RPMI7951 (cell line): Measurements from ENCODE around the gene PTPRM. TPM values are rescaled to one million over a fixed set of nuclear protein-coding genes. Genes with fewer than 3 reads are reported as not detected.
"Not testable (repeated sequence)": the region's sequence is repeated elsewhere in the genome, so short reads cannot be mapped to it uniquely, and the experiment has no call there.

ENCODE experiments used
- DNase-seq: peaks from one replicate; pipeline ENCODE4 v3.0.0-alpha.2; 2012; ENCODE audit warnings: low read depth
- total RNA-seq: library from RNA; depleted of rRNA; stranded (reverse); fragments of >200 nt; shearing (Covaris generic); gene quantifications from 2 replicates; pipeline ENCODE4 v1.2.3, GENCODE V29; 2014

PTPRM gene
- total RNA-seq, 1 experiment from 2014 or later, result 51.8 TPM

DNA sequence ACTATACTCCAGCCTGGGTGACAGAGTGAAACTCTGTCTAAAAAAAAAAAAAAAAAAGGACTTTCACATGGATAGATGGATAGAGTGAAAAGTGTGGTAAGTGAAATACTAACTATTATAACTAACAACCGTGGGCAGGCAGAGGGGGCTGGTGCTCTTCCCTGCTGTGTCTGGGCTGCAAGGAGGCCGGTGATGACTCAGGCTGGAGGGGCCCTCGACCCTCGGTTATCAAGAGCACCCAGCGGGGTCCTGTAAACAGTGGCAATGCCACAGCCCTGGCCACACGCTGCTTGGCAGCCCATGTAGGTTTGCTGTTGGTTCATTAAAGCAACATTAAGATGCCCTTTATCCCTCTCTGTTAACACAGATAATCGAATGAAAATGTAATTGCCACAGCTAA, 857.4 kb downstream of the PTPRM start:
- peak; percentile 18 for DNase-seq

DNA sequence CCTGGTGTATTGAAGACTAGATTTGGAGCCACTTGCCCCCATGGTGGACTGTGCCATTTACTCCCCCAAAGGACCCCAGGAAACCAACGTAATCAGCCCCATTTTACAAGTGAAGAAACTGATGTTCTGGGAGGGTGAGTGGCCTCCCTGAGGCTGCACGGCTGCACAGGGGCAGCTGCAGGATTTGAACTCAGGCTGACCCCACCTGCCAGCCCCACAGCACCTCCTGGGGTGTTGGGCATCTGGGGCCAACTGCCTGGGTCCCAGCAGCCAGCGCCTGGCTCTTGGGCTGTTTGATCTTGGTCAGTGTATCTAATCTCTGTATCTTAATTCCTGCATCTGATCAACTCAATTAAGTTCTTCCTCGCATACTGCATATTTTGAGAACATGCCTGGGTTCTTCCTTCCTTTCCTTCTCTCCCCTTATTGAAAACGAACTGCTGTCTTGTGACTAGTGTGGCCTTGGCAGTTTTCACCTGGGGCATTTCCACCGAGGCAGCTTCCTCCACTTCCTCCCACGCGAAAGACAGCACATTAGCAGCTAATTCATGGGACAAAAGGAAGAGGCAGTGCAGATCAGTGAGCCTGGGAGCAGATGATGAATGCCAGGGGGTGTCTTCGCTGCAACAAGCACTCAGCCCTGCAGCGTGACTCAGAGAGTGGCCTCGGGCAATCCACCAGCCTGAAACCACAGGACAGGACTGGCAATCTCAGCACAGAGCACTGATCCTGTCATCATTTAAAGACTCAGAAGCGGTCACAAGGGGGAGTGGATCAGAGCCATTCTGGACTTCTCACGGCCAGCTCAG, 858.0 kb downstream of the PTPRM start:
- DNase-seq, result peak; percentile 96

DNA sequence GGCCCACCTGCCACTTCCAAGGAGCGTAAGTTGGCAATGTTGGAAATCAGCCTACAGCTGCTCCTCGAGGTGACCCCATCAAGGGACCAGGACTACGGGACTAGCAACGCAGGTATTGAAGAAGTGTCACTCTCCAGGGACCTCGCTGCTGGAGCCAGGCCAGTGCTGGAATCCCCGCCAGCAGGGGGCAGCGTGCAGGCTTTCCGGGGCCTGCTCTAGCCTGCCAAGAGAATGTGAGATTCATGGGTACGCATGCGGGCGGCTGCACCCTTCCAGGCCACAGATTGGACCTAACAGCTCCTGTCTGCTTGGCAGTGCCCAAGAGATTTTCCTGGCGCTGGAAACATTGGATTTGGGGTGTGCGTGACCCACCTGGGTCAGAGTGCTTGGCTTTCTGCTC, 859.3 kb downstream of the PTPRM start:
- DNase-seq, result no peak

DNA sequence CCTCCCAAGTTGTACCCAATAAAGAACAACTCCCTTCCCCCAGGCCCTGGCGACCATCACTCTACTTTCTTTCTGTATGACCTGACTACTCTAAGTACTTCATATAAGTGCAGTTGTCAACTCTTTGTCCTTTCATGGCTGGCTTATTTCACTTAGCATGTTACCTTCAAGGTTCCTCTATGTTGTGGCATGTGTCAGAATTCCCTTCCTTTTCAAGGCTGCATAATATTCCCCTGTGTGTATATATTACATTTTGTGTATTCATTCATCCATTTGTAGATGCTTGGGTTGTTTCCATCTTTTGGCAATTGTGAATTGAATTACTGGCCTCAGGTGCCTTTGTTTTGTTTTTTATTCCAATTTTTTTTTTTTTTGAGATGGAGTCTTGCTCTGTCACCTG, 860.2 kb downstream of the PTPRM start:
- DNase-seq, result no peak

DNA sequence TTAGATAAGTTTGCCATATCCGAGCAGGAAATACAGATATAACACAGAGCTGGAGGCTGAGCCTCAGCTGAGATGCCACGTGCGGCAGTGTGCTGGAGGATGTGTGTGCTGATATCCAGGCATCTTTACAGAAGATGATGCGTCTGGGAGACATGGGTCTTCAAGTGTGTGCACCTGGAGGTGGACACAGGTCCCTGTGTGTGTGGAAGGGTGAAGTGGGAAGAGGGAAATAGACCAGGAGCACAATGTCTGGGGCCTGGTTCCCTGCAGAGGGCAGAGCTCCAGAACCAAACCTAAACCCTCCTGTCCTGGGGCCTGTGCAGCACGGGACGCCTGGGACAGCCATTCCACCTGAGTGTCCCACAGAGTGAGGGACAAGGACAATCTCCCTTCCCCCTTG, 861.8 kb downstream of the PTPRM start:
- no peak for DNase-seq

DNA sequence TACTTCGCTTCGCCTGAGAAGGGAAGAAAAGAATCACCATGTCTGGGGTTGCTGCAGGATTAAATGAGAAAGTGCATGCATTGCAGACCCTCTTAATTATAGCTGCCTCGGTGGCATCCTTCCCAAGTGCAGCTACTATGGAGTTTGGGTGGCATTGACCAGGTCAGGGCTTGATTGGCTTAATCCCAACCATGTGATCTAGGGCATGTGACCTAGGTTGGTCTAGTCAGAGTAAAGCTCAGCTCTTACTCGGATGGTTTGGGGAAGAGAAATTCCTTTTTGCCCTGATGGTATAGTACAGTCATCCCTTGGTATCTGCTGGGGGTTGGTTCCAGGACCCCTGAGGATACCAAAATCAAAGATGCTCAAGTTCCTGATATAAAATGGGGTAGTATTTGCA, 863.9 kb downstream of the PTPRM start:
- DNase-seq, result no peak

DNA sequence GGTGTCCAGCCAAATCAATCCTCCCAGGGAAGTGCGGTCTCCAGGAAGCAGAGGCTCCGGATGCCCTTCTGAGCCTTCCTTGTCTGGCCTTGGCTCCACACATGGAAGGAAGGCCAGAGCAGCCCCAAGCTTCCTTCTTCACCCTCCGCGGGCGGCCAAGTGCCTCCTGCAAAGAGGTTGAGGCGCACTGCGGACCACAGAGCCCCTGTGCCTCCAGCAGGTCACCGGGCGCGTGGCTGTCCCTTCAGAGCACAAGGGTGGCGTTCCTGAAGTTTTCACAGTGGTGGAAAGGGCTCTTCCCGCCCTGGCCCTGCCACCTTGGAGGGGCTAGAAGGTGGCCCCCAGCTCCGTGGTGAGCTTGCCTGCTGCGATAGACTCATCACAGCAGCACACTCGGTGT, 866.2 kb downstream of the PTPRM start:
- DNase-seq, result no peak

DNA sequence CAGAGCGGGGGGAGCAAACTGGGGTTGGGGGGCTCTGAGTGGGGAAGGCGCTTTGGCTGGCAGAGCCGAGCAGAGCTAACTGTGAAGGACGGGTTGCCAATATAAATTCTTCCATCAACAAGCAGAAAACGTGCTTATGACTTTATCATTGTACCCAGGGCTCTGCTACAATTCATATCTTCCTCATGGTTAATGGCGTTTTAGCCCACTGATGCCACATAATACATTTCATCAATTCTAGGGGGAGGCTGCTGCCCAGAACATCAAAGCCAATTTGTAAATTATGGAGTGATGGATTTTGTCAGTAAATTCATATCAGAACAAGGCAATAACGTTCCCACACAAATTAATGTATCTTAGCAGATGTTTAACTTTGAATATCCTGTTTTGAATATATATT, 866.7 kb downstream of the PTPRM start:
- no peak for DNase-seq

DNA sequence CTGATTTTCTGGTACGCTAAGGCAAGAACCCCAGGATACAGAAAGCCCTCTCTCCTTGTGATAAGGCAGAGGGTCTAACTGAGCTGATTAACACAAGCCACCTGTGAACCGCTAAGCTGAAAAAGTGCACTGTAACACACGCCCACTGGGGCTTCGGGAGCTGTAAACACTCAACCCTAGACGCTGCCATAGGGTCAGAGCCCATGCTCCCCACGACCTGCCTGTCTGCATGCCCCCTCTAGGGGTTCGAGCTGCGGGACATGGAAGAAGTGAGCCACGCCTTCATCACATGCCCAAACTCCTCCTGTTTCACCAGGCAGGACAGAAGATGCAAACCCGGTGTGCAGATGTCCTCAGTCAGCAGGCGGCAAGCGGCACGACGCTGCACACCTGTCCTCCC, 868.3 kb downstream of the PTPRM start:
- DNase-seq, result no peak

DNA sequence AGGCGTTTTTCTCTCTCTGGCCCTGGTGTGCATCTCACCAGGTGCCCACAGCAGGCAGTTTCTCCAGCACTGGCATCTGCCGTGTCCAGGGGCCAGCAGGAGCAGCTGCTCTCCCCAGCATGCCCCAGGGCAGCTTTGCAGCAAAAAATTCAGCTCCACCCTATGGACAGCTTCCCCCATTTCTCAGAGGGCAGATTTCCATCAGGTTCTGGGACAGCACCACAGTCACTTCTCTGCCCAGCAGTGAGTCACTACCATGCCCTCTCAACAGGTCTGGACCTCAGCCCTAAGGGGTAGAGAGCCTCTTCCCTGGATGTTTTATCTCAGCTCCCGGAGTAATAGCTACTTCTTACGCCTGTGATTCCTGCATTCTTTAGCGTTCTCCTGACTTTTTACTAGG, 871.9 kb downstream of the PTPRM start:
- peak; percentile 84 for DNase-seq

DNA sequence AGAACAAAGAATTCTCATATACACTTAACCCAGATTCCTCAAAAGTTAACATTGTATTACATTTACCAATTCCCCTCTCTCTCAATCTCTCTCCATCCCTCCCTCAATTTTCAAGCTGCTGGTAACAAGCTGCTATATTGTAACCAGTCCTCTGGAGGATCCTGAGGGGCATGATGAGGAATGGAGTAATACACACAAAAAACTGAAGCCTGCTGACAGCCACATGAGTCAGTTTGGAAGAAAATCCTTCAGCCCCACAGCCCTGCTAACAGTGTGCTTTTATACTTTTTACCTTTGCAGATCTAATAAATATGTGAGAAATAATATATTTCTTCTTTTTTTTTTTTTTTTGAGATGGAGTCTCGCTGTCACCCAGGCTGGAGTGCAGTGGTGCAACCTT, 876.4 kb downstream of the PTPRM start:
- no peak for DNase-seq

DNA sequence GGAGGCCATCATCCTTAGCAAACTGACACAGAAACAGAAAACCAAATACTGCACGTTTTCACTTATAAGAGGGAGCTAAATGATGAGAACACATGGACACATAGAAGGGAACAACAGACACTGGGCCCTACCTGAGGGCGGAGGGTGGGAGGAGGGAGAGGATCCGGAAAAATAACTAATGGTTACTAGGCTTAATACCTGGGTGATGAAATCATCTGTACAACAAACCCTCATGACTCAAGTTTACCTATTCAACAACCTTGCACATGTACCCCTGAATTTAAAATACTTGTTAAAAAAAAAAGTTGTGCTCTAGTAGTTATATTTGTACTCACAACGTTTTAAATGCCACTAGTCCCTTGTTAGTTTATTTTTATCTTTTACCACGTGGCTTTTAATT, 879.8 kb downstream of the PTPRM start:
- not testable (repeated sequence) for DNase-seq

DNA sequence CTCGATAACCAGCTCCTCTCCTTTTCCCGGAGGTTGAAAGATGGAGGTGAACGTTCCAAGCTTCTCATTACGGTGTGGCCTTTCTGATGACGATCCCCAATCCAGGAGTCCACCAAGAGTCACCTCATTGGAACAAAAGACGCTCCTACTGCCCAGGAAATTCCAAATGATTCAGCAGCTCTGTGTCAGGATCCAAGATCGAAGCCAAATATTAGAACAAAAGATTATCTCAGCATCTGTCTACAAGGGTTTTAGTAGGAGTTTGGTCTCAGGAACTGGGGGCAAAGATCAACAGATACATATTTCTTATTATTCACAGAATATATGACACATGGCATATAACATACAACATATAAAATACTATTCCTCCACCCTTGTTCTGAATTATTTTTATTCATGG, 881.0 kb downstream of the PTPRM start:
- DNase-seq, result no peak

DNA sequence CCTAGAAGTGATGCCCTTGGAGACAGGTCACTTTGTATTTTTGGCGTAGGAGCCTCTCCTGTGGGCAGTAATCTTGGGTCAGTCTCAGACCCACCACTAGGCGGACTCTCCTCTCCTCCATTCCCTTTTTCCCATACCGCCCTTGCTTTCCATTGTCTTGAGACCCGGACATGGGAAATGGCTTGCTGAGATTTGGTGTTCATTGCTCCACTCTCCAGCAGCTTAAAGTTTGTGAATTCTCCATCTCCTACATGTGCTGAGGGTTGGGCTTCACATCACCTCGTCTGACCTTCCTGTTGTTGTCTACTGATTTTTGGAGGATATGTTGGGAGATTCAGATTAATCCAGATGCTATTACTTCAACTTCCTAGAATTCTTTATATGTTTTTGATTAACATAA, 882.9 kb downstream of the PTPRM start:
- peak; percentile 38 for DNase-seq

DNA sequence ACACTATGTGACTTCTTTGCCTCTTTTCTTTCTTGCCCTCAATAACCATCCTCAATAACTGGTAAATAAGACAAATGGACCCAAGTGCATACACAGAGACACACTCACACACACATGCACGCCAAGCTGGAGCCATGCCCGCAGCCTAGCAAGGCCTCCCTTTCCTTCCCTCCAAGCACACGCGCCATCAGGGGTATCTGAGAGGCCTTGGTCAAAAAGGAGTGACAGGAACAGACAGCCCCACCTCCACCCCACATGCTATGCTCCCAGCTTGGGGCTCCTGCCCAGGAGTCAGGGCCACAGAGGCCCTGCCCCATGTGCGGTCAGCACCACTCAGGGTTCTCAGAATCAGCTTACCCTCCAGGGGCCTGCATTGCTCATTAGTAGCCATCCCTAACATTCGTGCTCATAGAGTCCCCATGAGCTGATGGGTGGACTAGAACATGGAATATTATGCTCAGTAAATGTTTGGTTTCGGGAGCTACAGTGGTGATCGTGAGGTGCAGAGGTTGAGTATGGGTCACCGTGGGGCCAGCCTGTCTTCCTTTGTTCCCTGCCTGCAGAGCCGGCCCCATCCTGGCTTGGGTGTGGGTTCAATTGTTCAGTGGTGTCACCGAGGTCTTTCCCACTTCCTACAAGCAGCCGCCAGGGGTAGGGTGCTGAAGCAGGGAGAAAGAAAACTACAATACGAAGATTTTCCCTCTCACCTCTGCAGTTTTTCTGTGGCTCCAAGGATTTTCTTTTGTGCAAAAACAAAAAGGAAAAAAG, 884.0 kb downstream of the PTPRM start:
- DNase-seq, result no peak

DNA sequence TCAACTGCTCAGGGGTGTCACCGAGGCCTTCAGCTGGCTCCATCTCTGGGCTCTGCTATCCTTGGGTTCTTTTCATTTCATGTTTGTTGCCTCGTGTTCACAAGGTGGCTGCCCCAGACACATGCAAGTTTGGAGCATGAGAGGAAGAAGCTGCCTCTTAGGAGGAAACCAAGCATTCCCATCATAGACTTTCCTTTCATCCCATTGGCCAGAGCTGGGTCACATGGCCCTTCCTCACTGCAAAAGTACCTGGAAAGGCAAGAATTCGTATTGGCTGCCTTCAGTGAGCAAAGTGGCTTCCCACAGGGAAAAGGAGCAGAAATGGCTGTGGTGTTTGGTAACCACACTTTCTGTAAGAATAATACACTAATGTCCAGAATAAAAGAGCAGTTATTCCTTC, 886.4 kb downstream of the PTPRM start:
- DNase-seq, result no peak

DNA sequence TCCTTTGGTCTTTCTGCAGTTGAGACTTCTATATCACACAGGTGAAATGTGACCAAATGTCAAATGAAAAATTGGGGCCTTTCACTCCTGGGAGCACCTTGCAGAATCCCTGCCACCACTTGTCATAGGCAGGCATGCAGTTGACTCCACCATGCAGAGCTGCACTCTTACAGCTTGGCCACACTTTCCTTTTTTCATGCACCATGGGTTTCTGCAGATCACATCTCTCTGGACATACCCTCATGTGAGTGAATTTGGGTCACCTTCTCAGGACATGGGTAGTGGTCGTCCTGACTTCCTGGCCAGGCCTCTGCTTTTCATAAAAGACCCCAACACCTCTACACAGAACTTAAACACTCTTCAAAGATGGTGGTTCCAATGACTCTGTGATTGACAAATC, 887.0 kb downstream of the PTPRM start:
- no peak for DNase-seq

DNA sequence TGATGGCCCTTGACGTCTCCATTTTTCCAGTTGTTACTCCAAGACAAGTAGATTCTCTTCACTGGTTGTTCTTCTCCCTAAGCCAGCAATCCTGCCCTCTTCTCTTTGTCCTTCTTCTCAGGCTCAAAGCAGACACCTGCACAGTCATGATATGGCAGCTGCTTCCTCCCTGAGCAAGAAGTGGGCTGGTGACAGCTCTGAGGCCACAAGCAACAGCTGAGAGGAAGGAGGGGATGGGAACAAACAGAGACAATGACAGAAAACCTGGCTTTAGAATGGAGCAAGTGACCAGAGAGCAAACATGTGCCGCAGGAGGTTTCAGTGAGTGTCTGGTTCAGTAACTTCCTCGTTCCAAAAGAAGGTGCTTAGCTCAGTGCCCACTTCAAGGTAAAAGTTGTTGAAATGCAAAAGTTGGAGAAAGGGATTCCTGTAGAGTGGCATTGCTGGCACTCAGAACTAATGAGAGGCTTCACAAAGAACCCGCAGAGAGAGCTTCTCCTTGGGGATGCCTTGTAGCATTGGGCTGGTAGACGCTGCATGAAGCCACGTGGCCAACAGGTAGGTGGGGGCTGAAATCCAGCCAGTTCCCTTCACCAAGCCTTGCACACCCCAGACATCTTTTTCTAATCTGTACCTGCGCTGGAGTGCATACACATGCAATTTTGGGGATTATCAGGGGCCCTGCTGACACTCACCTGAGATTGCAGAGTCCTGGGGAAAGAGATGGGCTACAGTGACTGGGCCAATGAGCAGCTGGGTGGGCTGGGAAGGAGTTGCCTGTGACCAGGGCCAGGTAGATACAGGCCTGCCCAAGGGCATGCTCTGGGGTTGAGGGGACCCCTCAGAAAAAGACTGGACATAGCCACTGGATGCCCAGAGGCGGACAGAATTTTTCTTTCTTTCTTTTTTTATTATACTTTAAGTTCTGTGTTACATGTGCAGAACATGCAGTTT, 888.8 kb downstream of the PTPRM start:
- no peak for DNase-seq
